NCI-H2171 treated with DMSO at 0.1 percent for 48 hours (cell line): ENCODE results near the gene CDK2AP2.
"Not testable (repeated sequence)": the region's sequence is repeated elsewhere in the genome, so short reads cannot be mapped to it uniquely, and the experiment has no call there.

Source experiments
- DNase-seq: peaks from one replicate; lab custom pipeline; 2025; lab: John Stamatoyannopoulos, UW

Gene CDK2AP2

GRCh38 chr11:67489885-67490726 is 17.9 kb downstream of the CDK2AP2 start:
- no peak for DNase-seq

GRCh38 chr11:67489203-67489884 is 18.6 kb downstream of the CDK2AP2 start:
- no peak for DNase-seq

- DNase-seq, result no peak
Measured at GRCh38 chr11:67486481-67487195, 21.3 kb downstream of the CDK2AP2 start.

GRCh38 chr11:67485873-67486361 is 22.0 kb downstream of the CDK2AP2 start:
- DNase-seq, result not testable (repeated sequence)

DNA sequence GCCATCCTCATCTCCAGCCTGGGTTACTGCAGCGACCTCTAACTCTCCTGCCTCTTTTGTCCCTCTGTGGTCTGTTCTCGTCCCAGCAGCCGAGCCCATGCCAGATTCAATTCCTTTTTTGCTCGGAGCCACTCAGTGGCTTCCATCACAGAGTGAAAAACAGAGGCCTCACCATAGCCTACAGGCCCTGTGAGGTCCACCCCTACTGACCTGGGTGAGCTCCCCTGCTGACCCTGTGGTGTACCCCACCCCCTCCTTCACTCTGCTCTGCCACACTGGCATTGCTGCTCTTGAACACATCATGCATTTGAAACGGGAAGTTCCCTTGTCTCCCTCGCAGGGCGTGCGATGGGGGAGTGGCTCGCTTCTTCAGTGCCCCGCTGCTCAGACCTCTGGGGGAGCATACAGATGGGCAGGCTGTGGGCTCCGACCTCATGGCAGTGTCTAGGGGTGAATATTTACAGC is 23.1 kb downstream of the CDK2AP2 start:
- no peak for DNase-seq

GRCh38 chr11:67483831-67484665 is 23.9 kb downstream of the CDK2AP2 start:
- DNase-seq, result no peak

DNA sequence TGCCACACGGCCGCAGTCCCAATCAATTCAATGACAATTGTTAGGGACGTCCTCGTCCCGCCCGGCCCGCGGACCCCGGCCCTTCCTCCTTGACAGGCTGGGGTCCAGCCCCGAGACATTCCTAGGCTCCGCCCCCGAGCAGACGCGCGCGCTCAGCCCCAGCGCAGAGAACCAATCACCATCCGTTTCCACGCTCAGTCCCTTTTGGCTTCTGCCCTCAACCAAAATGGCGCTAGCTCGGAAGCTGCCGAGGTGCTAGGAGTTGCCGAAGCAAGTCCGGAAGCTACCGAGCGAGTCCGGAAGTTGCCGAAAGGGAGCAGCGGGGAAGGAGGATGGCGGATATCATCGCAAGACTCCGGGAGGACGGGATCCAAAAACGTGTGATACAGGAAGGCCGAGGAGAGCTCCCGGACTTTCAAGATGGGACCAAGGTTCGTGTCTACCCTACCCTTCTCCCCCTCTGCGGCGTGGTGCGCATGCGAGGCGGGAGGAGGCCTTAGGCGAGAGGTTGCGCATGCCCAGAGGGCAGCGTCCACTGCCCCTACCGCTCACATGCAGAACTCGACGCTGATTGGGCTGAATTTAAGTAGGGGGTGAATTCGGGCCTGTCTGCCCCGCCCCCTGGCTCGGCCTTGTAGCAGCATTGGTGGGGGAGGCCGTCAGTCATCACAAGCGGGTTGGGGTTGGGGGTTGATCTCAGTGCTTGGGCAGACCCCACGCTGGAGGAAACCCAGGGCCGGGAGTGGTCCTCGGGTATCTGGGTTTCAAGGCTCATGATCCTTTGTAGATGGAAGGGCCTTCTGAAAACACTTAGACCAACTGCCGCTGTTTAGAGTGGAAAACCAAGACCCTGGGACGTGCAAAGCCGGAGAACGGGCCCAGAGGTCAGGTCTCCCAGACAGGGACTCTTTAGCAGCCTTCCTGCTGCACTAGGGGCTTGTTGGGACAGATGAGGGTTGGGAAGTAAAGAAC is 24.8 kb downstream of the CDK2AP2 start, which contains the start of gene AIP:
Gene AIP, plus strand, starts transcription at position 200 of the 972 bp plus-strand sequence. Its CDS starts 133 bp downstream, at position 333.
- DNase-seq, result peak; percentile 99

DNA sequence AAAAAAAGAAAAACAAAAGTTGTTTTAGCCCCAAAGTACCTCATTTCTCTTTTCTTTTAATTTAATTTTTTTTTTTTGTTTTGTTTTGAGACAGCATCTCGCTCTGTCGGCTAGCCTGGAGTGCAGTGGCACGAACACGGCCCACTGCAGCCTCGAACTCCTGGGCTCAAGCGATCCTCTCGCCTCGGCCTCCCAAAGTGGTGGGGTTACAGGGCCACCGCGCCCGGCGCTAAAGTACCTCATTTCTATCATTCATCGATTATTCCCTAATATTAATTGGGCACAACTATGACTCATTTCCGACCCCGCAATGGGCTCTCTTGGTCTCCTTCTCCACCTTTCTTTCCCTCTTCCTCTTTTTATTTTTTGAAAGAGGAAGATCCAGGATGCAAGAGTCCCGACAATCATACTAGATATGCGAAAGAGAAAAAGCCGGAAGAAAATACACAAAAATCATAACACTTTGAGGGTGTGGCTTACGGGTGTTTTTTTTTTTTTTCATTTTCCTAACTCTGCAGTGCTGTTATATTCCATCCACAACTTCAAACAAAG is 25.6 kb downstream of the CDK2AP2 start:
- DNase-seq, result no peak

- DNase-seq, result not testable (repeated sequence)
Measured at GRCh38 chr11:67477344-67478050, 30.5 kb downstream of the CDK2AP2 start.

- not testable (repeated sequence) for DNase-seq
Measured at GRCh38 chr11:67476692-67477091, 31.3 kb downstream of the CDK2AP2 start.

GRCh38 chr11:67472882-67473281 is 35.1 kb downstream of the CDK2AP2 start:
- no peak for DNase-seq

GRCh38 chr11:67470337-67471002 is 37.5 kb downstream of the CDK2AP2 start:
- DNase-seq, result no peak

DNA sequence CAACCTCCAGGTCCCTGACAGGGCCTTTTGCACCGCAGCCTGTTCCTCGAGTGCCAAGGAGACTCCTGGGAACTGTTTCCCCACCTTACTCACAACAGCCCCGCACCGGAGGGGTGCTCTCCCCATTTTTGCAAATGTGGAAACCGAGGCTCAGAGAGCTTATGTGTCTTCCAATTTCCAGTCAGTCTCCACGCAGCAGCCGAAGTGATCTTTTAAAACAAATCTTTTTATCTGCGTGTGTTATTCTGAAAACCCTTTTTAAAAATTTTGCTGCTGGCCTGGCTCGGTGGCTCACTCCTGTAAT is 38.5 kb downstream of the CDK2AP2 start:
- no peak for DNase-seq

DNA sequence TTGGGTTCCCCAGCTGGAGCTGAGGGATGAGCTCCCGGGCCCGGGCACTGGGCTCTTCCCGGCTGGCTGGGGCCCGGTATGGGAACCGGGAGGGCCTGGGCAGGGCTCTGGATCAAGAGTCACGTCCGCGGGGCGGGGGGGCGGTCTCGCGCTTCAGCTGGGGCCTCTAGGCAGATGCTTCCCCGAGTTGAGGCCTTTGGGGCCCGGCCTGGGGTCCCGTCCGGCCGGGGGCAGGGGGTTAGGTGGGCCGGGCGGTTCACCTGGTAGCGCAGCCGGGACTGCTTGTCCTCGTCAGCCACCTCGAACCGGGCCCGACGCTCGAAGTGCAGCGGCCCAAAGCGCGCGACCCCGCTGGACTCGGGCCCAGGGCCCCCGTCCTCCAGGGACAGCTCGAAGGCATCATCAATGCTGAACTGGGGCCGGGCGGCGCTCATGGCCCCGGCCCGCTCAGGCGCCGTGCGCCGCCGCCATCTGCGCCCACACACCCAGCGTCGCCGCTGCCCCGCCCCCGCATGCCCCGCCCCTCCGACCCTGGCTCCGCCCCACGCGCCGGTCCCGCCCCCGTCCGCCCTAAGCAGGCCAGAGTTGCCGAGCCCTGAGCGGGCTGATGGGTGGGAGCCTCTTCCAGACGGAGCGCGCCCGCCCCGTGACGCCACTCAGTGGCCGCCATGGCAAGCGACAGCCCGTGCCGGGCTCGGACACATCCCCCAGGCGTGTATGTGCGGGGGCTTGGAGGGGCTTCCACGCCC is 39.0 kb downstream of the CDK2AP2 start, which contains the start of gene TMEM134:
Gene TMEM134, minus strand, starts transcription at position 493 of the 749 bp plus-strand sequence. Its CDS starts 59 bp downstream, at position 434.
- peak; percentile 85 for DNase-seq

DNA sequence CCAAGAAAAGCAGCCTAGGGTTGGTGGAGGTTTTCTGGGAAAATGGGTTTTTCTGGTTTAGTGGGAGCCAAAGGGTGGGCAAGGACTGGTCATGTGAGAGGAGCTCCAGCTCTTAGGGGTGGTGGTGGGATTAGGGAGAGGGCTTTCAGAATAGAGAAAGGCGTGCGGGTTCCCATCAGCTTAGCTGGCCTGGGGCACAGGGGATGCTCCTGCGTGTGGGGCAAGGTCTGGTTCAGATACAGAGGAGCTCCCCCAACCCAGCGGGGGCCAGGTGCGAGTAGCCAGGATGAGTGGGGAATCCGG is 39.6 kb downstream of the CDK2AP2 start:
- DNase-seq, result peak; percentile 42

GRCh38 chr11:67468056-67468455 is 39.9 kb downstream of the CDK2AP2 start:
- peak; percentile 75 for DNase-seq

- DNase-seq, result no peak
Measured at GRCh38 chr11:67466962-67467771, 40.8 kb downstream of the CDK2AP2 start.
